ENCODE data around the gene CAMK1. TPM values are rescaled to one million over a fixed set of nuclear protein-coding genes. Genes with fewer than 3 reads are reported as not detected.

The CAMK1 gene
- total RNA-seq, 1 experiment from 2014 or later, result 31.2 TPM

- no peak for DNase-seq (ENCODE audit: low read depth)
Measured at GRCh38 chr3:9712415-9712814, 57.3 kb downstream of the CAMK1 start.

GRCh38 chr3:9710174-9710739, 59.5 kb downstream of the CAMK1 start:
- no peak for DNase-seq (ENCODE audit: low read depth)

Other genes starting within 250 kb of the CAMK1 start
- not detected in 2 replicates for gene LHFPL4, start 216.1 kb downstream of the CAMK1 start, total RNA-seq (2014; rRNA removed)
- 30.8 and 31.1 TPM in 2 replicates for gene MTMR14, start 120.4 kb downstream of the CAMK1 start, total RNA-seq (2014; rRNA removed)
- gene CPNE9, start 66.1 kb downstream of the CAMK1 start, total RNA-seq (2014; rRNA removed), result not detected in 2 replicates
- 16.9 and 22.2 TPM in 2 replicates for gene BRPF1, start 38.2 kb downstream of the CAMK1 start, total RNA-seq (2014; rRNA removed)
- gene OGG1, start 20.0 kb downstream of the CAMK1 start, total RNA-seq (2014; rRNA removed), result 34.6 and 41.6 TPM in 2 replicates
- 140 and 147 TPM in 2 replicates for gene TADA3, start 22.5 kb upstream of the CAMK1 start, total RNA-seq (2014; rRNA removed)
- gene ARPC4, start 23.1 kb upstream of the CAMK1 start, total RNA-seq (2014; rRNA removed), result 310 and 367 TPM in 2 replicates
- gene TTLL3, start 40.3 kb upstream of the CAMK1 start, total RNA-seq (2014; rRNA removed), result 15.4 and 17.3 TPM in 2 replicates
- 48.0 and 60.2 TPM in 2 replicates for gene RPUSD3, start 74.1 kb upstream of the CAMK1 start, total RNA-seq (2014; rRNA removed)
- gene CIDEC, start 110.3 kb upstream of the CAMK1 start, total RNA-seq (2014; rRNA removed), result not detected in 2 replicates
- 54.1 and 56.5 TPM in 2 replicates for gene JAGN1, start 120.7 kb upstream of the CAMK1 start, total RNA-seq (2014; rRNA removed)
- gene IL17RE, start 132.9 kb upstream of the CAMK1 start, total RNA-seq (2014; rRNA removed), result 1.1 and 1.9 TPM in 2 replicates
- gene IL17RC, start 147.2 kb upstream of the CAMK1 start, total RNA-seq (2014; rRNA removed), result 30.1 and 42.3 TPM in 2 replicates
- 9.9 and 10.4 TPM in 2 replicates for gene CRELD1, start 163.9 kb upstream of the CAMK1 start, total RNA-seq (2014; rRNA removed)
- 1.4 and 2.5 TPM in 2 replicates for gene PRRT3, start 182.5 kb upstream of the CAMK1 start, total RNA-seq (2014; rRNA removed)
- gene EMC3, start 216.9 kb upstream of the CAMK1 start, total RNA-seq (2014; rRNA removed), result 82.7 and 126 TPM in 2 replicates